H9 (cell line): ENCODE data around the gene KLF2. TPM values are rescaled to one million over a fixed set of nuclear protein-coding genes. Genes with fewer than 3 reads are reported as not detected.
"Not testable (repeated sequence)": the region's sequence is repeated elsewhere in the genome, so short reads cannot be mapped to it uniquely, and the experiment has no call there.

Experiments
- DNase-seq: peaks from one replicate; pipeline ENCODE4 v3.0.0-alpha.2; 2017
- H2AFZ ChIP-seq: one replicate; pipeline ENCODE4 v1.6.1; 2013; ENCODE audit warnings: mild to moderate bottlenecking, low read length, control low read depth, moderate library complexity
- H2AK5ac ChIP-seq: 2 replicates; pipeline ENCODE4 v1.6.1; 2013; ENCODE audit warnings: low read length, control low read depth, mixed read lengths; ENCODE audit not compliant: insufficient read length
- H2BK120ac ChIP-seq: one replicate; pipeline ENCODE4 v1.6.1; 2013; ENCODE audit warnings: low read depth, mild to moderate bottlenecking, low read length, control low read depth, inconsistent platforms; ENCODE audit not compliant: poor library complexity, severe bottlenecking
- H2BK12ac ChIP-seq: 2 replicates; pipeline ENCODE4 v1.6.1; 2013; ENCODE audit warnings: low read length, control low read depth, mixed read lengths, low read depth; ENCODE audit not compliant: insufficient read length
- H2BK15ac ChIP-seq: 2 replicates; pipeline ENCODE4 v1.6.1; 2013; ENCODE audit warnings: low read depth, low read length, control low read depth
- H2BK20ac ChIP-seq: one replicate; pipeline ENCODE4 v1.6.1; 2013; ENCODE audit warnings: low read depth, mild to moderate bottlenecking, low read length, control low read depth, inconsistent platforms; ENCODE audit not compliant: poor library complexity, severe bottlenecking
- H2BK5ac ChIP-seq: 2 replicates; pipeline ENCODE4 v1.6.1; 2013; ENCODE audit warnings: low read length, control low read depth, mixed read lengths; ENCODE audit not compliant: insufficient read length
- H3K14ac ChIP-seq: 2 replicates; pipeline ENCODE4 v1.6.1; 2013; ENCODE audit warnings: low read length, control low read depth; ENCODE audit not compliant: insufficient read depth
- H3K18ac ChIP-seq: 2 replicates; pipeline ENCODE4 v1.6.1; 2013; ENCODE audit warnings: low read depth, mild to moderate bottlenecking, mixed read lengths, low read length, control low read depth; ENCODE audit not compliant: insufficient read length
- H3K23ac ChIP-seq: 2 replicates; pipeline ENCODE4 v1.6.1; 2013; ENCODE audit warnings: low read length, control low read depth, mixed read lengths, low read depth; ENCODE audit not compliant: insufficient read length
- H3K23me2 ChIP-seq: 2 replicates; pipeline ENCODE4 v1.6.1; 2013; ENCODE audit warnings: low read depth, mild to moderate bottlenecking, mixed read lengths, low read length, control low read depth; ENCODE audit not compliant: insufficient read length, poor library complexity, severe bottlenecking
- H3K27ac ChIP-seq: 2 replicates; pipeline ENCODE4 v1.5.1; 2013; ENCODE audit warnings: low read length, control low read depth, mixed read lengths, low read depth; ENCODE audit not compliant: insufficient read length
- H3K27me3 ChIP-seq: 2 replicates; pipeline ENCODE4 v1.6.1; 2013; ENCODE audit warnings: low read length, control low read depth, inconsistent platforms; ENCODE audit not compliant: insufficient read depth
- H3K4ac ChIP-seq: 2 replicates; pipeline ENCODE4 v1.6.1; 2013; ENCODE audit warnings: low read depth, mild to moderate bottlenecking, control low read depth, inconsistent platforms, low read length, moderate library complexity
- H3K4me1 ChIP-seq: 2 replicates; pipeline ENCODE4 v1.6.1; 2013; ENCODE audit warnings: low read length, control low read depth, inconsistent platforms; ENCODE audit not compliant: insufficient read depth
- H3K4me2 ChIP-seq: 2 replicates; pipeline ENCODE4 v1.6.1; 2013; ENCODE audit warnings: low read length, control low read depth, mixed read lengths; ENCODE audit not compliant: insufficient read length, insufficient read depth
- H3K56ac ChIP-seq: 2 replicates; pipeline ENCODE4 v1.6.1; 2013; ENCODE audit warnings: low read depth, mild to moderate bottlenecking, mixed read lengths, low read length, control low read depth; ENCODE audit not compliant: insufficient read length
- H3K79me1 ChIP-seq: 2 replicates; pipeline ENCODE4 v1.6.1; 2013; ENCODE audit warnings: low read depth, mild to moderate bottlenecking, moderate library complexity, low read length, control low read depth, inconsistent platforms; ENCODE audit not compliant: insufficient read depth, poor library complexity, severe bottlenecking
- H3K79me2 ChIP-seq: 2 replicates; pipeline ENCODE4 v1.6.1; 2013; ENCODE audit warnings: low read length, control low read depth, inconsistent platforms; ENCODE audit not compliant: insufficient read depth
- H3K9ac ChIP-seq: 2 replicates; pipeline ENCODE4 v1.6.1; 2013; ENCODE audit warnings: low read length, control low read depth, mixed read lengths; ENCODE audit not compliant: insufficient read length; ENCODE audit errors: extremely low read depth
- H3K9me3 ChIP-seq: one replicate; pipeline ENCODE4 v1.6.1; 2013; ENCODE audit warnings: low read depth, low read length, inconsistent platforms; ENCODE audit not compliant: control insufficient read depth
- H3T11ph ChIP-seq: one replicate; pipeline ENCODE4 v1.6.1; 2013; ENCODE audit warnings: mild to moderate bottlenecking, low read length, control low read depth, inconsistent platforms
- H4K20me1 ChIP-seq: one replicate; pipeline ENCODE4 v1.6.1; 2013; ENCODE audit not compliant: control insufficient read depth, insufficient read length, insufficient read depth
- H4K5ac ChIP-seq: 2 replicates; pipeline ENCODE4 v1.6.1; 2013; ENCODE audit warnings: low read depth, mild to moderate bottlenecking, mixed read lengths, low read length, control low read depth; ENCODE audit not compliant: insufficient read length
- H4K8ac ChIP-seq: replicated peaks from 2 replicates; pipeline ENCODE4 v1.6.1; 2013; ENCODE audit warnings: low read length, control low read depth, mixed read lengths, low read depth; ENCODE audit not compliant: insufficient read length
- H4K91ac ChIP-seq: 2 replicates; pipeline ENCODE4 v1.6.1; 2013; ENCODE audit warnings: low read depth, mild to moderate bottlenecking, moderate library complexity, mixed read lengths, low read length, control low read depth; ENCODE audit not compliant: insufficient read length
- H3K27ac Mint-ChIP-seq, 3 experiments: 2 replicates in 2 of 3; 3 replicates in 1 of 3; pipeline ENCODE4 v1.8.0; 2020 to 2021; ENCODE audit warnings: mixed read lengths in 3 of 3, mild to moderate bottlenecking in 1 of 3, moderate library complexity in 1 of 3
- H3K27me3 Mint-ChIP-seq: 2 replicates; pipeline ENCODE4 v1.8.0; 2021; ENCODE audit warnings: low read depth, mild to moderate bottlenecking, moderate library complexity, mixed read lengths
- H3K36me3 Mint-ChIP-seq, 3 experiments: 2 replicates in 2 of 3; 3 replicates in 1 of 3; pipeline ENCODE4 v1.8.0; 2020 to 2021; ENCODE audit warnings: low read depth in 3 of 3, mixed read lengths in 3 of 3; ENCODE audit not compliant: insufficient read depth in 1 of 3
- H3K4me1 Mint-ChIP-seq, 2 experiments: 2 replicates each; pipeline ENCODE4 v1.8.0; 2020; ENCODE audit warnings: mixed read lengths in 2 of 2
- H3K4me3 Mint-ChIP-seq, 2 experiments: 2 replicates in 1 of 2; 3 replicates in 1 of 2; pipeline ENCODE4 v1.8.0; 2020 to 2021; ENCODE audit warnings: mild to moderate bottlenecking in 2 of 2, mixed read lengths in 2 of 2, moderate library complexity in 1 of 2
- H3K9me3 Mint-ChIP-seq, 2 experiments: 2 replicates in 1 of 2; 3 replicates in 1 of 2; pipeline ENCODE4 v1.8.0; 2020; ENCODE audit warnings: mild to moderate bottlenecking in 2 of 2, mixed read lengths in 2 of 2, moderate library complexity in 1 of 2
- WGBS: extraction: QIAGEN DNeasy Blood & Tissue Kit; methylation state at CpG from one replicate; pipeline ENCODE4 v1.1.7; 2013; ENCODE audit warnings: missing lambda C conversion rate, low lambda C conversion rate, mixed read lengths; ENCODE audit not compliant: insufficient read length; ENCODE audit errors: extremely low coverage; 5-methylcytosine and 5-hydroxymethylcytosine counted together
- total RNA-seq: library from RNA; stranded (reverse); gene quantifications from 2 replicates; pipeline ENCODE4 v1.2.1, GENCODE V29; 2021

Gene KLF2
- total RNA-seq, 1 experiment from 2014 or later, result 0.33 TPM

DNA sequence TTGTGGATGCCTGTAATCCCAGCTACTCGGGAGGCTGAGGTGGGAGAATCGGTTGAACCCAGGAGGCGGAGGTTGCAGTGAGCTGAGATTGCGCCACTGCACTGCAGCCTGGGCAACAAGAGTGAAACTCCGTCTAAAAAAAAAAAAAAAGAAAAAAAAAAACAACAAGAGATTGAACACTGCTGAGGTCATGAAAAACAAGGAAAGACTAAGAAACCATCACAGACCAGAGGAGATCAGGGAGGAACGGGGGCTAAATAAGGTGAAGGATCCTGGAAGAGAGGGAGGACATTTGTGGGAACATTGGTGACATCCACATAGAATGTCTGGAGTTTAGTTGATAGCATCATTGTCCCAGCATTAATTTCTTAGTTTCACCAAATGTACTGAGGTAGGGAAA, 19.6 kb upstream of the KLF2 start:
- H4K8ac ChIP-seq, H3T11ph ChIP-seq, H3K36me3 Mint-ChIP-seq, H2BK120ac ChIP-seq, H3K4ac ChIP-seq, DNase-seq, H3K79me2 ChIP-seq, H3K27ac Mint-ChIP-seq, H3K4me1 Mint-ChIP-seq, H4K20me1 ChIP-seq, H3K23me2 ChIP-seq, H2AFZ ChIP-seq, H4K5ac ChIP-seq, H3K27ac ChIP-seq, H3K18ac ChIP-seq, H2BK12ac ChIP-seq, H3K23ac ChIP-seq, H4K91ac ChIP-seq, H3K56ac ChIP-seq, H2BK15ac ChIP-seq, H3K4me2 ChIP-seq, H3K9ac ChIP-seq, H3K9me3 ChIP-seq, H2BK20ac ChIP-seq, H3K27me3 Mint-ChIP-seq, H3K4me3 Mint-ChIP-seq, H2BK5ac ChIP-seq, H2AK5ac ChIP-seq, H3K27me3 ChIP-seq, H3K79me1 ChIP-seq, H3K4me1 ChIP-seq, H3K14ac ChIP-seq, H3K9me3 Mint-ChIP-seq: not testable (repeated sequence)
- WGBS, result no CpG with 5 or more reads among the region's 6 CpGs
